Stimulated activated CD4-positive, alpha-beta T cell treated with anti-CD3 and anti-CD28 coated beads, Interleukin-4, amount 100 ng/mL, for 1 hour (primary cell): ENCODE data around the gene SIRT3.
"Not testable (repeated sequence)": the region's sequence is repeated elsewhere in the genome, so short reads cannot be mapped to it uniquely, and the experiment has no call there.

ENCODE experiments used
- DNase-seq: peaks from one replicate; pipeline ENCODE4 v3.0.0-alpha.2; 2020

The SIRT3 gene

DNA sequence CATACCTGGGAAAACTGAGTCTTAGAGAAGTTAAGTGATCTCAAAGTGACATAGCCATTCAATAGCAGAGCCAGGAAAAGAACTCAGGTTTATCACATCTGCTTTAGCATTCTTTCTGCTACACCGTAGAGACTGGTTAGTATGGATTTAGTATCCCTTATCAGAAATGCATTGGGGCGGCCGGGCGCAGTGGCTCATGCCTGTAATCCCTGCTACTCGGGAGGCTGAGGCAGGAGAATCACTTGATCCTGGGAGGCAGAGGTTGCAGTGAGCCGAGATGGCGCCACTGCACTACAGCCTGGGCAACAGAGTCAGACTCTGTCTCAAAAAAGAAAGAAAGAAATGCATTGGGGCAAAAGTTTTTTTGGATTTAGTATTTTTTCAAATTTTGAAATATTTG is 2.2 kb upstream of the SIRT3 start:
- DNase-seq = not testable (repeated sequence)

DNA sequence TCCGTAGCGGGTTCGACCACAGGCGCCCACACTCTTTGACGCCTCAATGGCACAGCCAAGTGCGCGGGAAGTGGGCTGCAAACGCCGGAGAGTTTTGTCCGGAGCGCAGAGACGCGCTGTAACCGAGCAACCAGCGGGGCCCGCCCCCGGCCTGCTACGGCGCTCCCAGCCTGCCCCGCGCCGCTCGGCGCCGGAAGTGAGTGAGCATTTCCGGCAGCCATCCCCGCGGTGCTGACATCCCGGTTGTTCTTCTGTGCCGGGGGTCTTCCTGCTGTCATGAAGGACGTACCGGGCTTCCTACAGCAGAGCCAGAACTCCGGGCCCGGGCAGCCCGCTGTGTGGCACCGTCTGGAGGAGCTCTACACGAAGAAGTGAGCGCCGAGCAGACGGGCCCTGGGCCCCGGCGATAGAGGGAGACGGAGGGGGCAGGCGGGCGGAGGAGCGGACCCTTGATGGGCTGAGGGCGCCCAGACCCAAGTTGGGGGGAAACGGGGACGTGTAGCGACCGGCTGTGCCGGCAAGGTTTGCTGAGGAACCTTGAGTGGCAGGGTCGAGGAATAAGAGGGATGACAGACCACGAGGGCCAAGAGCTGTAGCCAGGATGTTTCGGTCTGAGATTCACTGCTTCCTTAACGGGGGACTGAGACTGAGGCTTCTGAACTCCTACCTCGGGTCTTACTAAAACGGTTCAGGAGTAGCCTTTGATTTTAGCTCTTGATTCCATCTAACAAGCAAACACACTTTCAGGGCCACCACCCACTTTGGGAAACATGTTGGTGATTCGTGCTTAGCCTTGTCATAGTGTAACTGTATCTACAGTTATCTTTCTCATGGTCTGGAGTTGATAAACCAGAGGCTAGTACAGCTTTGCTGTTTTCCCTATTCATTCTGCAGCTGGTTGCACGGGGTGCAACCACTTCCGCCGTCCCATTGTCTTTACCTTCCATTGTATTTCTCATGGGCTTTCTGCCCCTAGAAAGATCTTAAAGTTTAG is 929 bp upstream of the SIRT3 start, which contains the start of gene PSMD13:
Gene PSMD13, plus strand, starts transcription at position 203 of the 994 bp plus-strand sequence. Its CDS starts 74 bp downstream, at position 277.
- peak; percentile 89 for DNase-seq

GRCh38 chr11:235609-235996 is 539 bp downstream of the SIRT3 start:
- DNase-seq = peak; percentile 66

DNA sequence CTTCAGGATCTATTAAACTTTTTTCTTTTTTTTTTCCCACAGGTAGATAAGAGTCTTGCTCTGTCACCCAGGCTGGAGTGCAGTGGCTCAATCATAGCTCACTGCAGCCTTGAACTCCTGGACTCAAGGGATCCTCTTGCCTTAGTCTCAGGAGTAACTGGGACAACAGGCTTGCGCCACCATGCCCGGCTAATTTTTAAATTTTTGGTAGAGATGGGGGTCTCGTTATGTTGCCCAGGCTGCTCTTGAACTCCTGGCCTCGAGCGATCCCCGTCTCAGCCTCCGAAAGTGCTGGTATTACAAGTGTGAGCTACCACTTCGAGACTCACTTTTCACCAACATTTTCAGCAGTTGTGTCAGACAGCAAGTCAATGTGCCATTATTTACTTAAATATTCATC is 962 bp downstream of the SIRT3 start:
- no peak for DNase-seq

DNA sequence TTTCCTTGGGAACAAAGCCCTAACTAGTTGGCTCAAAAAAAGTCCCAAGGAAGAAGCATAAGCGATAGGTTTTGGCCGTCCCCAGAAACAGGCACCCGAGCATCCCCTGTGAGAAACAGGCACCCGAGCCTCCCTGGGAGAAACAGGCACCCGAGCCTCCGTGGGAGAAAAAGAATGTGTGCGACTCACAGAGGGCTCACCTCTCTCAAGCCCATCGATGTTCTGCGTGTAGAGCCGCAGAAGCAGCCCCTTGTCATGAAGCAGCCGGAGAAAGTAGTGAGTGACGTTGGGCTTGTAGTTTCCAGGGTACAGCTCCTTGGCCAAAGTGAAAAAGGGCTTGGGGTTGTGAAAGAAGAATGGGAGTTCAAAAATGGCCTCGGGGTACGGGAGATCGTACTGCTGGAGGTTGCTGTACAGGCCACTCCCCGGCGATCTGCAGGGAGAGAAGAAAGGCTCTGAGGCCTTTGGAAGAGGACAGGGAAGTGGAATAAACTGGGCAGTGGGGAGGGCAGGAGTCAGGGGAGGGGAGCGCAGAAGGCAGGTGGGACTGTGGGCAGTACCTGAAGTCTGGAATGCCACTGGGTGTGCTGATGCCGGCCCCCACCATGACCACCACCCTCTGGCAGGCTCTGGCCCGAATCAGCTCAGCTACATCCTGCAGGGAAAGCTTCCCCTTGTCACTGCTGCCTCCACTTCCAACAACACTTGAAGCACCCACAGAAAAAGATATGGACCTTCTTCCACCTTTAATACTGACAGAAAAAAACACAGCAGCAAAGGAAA is 3.2 kb downstream of the SIRT3 start:
- no peak for DNase-seq

DNA sequence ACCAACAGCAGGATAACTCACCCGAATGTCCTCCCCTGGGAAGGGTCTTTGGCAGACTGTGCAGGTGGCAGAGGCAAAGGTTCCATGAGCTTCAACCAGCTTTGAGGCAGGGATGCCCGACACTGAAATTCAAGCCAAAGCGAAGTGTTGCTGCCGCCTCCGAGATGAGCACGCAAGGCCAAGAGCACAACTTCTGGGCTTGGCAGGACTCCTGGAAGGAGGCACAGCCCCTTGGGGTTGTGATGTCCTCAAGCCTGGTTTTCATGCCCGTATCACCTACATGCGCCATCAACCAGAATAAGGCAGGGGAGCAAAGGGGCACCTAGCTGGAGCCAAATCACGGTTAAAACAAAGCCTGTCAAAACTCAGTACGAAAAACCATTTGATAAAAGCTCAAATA is 5.7 kb downstream of the SIRT3 start:
- DNase-seq = no peak

GRCh38 chr11:227824-228379 is 8.2 kb downstream of the SIRT3 start:
- DNase-seq = no peak

DNA sequence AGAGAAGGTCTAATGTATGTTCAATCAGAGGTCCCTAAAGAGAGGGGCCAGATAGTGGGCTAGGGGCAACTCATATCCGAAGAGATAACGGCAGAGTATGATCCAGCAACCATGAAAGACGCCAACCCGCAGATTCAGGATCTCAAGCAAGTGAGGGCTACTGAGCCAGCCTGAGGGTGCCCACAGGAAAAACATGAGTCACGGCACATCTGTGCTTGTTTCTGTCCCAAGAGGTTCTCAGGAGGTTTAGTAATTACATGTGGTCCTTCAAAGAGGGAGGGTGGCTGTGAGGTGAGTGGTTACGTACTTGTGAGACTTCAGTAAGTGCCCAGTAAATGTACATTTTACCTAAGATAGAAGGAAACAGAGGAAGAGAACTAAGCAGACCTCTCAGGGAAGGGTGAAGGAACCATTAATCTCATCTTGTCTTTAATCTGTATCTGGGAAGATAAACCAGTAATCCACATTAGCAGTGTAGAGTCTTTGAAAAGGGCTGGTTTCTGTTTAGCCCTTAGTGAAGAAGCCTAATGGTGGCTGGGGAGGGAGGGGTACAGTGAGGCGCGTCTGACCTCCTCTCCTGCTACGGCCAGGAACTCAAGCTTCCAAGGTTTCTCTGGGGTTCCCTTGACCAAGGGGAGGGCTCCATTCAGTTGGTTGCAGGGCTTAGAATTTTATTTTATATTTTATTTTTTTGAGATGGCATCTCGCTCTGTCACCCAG is 10.2 kb downstream of the SIRT3 start:
- no peak for DNase-seq

DNA sequence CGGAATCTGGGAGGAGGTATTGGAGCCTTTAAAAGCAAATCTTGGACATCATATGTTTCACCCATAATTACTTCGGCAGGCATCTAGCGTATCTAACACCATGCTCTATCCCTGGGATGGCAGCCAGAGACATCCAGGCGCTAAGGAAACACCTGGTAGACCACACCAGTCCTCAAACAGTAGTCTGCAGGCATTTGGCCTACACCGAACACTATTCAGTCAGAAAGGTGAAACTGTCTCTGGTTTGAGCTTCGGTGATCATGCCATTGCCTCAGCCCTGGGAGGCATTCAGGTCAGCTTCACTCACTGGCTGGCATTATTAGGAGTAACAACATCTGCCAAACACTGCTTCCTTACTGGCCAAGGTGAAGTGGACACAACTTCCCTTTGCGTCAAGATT is 11.7 kb downstream of the SIRT3 start:
- no peak for DNase-seq

- no peak for DNase-seq
Observed at GRCh38 chr11:223884-224283, 12.3 kb downstream of the SIRT3 start.

GRCh38 chr11:223026-223789 is 12.9 kb downstream of the SIRT3 start:
- DNase-seq = no peak

- DNase-seq = no peak
Observed at GRCh38 chr11:221998-222789, 13.9 kb downstream of the SIRT3 start.

GRCh38 chr11:221539-221938 is 14.6 kb downstream of the SIRT3 start:
- DNase-seq = no peak

DNA sequence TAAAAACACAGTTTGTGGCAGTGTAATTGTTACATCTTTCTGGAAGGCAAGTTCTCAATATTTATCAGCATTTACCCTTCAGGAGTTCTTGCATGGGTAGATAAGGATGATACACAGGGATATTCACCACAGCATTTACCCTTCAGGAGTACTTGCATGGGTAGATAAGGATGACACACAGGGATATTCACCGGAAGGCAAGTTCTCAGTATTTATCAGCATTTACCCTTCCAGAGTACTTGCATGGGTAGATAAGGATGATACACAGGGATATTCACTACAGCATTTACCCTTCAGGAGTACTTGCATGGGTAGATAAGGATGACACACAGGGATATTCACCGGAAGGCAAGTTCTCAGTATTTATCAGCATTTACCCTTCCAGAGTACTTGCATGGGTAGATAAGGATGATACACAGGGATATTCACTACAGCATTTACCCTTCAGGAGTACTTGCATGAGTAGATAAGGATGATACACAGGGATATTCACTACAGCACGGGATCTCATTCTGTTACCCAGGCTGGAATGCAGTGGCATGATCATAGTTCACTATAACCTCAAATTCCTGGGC is 15.4 kb downstream of the SIRT3 start:
- DNase-seq = not testable (repeated sequence)

GRCh38 chr11:218815-219593 is 17.1 kb downstream of the SIRT3 start:
- DNase-seq = no peak

DNA sequence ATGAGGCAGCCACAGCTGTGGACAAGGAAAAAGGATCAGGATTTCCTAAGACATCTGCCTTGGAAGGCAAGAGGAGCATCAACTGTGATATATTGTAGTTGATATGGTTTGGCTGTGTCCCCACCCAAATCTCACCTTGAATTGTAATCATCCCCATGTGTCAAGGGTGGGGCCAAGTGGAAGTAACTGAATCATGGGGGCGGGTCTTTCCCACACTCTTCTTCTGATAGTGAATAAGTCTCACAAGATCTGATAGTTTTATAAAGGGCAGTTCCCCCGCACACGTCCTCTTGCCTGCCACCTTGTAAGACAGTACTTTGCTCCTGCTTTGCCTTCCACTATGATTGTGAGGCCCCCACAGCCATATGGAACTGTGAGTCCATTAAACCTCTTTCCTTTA is 18.4 kb downstream of the SIRT3 start:
- no peak for DNase-seq

GRCh38 chr11:216081-216974 is 19.8 kb downstream of the SIRT3 start:
- no peak for DNase-seq

DNA sequence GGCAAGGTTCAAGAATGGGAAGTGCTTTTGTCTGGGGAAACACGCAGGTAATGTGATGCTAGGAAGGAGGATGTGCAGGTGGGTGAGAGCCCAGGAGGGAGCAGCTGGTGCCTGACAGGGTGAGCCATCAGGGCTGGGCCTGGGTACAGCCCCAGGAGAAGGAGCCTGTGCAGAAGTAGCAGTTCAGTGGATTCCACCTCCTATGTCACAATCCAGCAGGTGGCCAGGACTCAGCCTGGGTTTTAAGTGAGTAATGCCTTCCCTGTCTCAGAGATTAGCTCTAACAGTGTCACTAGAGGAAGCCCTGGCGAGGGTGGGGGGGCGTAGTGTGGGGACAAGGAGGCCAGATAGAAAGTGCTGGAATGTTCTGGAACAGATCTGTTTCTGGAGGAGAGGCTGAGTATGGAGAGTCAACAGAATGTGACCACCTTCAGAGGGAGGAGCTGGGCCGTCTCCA is 20.5 kb downstream of the SIRT3 start:
- DNase-seq = no peak

GRCh38 chr11:214083-214482 is 22.1 kb downstream of the SIRT3 start:
- no peak for DNase-seq
